GM12872 (cell line): ENCODE results near the gene WNK2.

Experiments used
- CTCF ChIP-seq: IDR thresholded peaks from 3 replicates; pipeline ENCODE4 v1.5.1; 2011; ENCODE audit warnings: low read depth, mild to moderate bottlenecking, low read length, moderate library complexity; ENCODE audit not compliant: insufficient read depth

Gene WNK2

GRCh38 chr9:93243112-93243511 is 59.2 kb downstream of the WNK2 start:
- no peak for TF ChIP-seq CTCF

- TF ChIP-seq CTCF = no peak
These were observed 60.2 kb downstream of the WNK2 start for GRCh38 chr9:93244101-93244500.

GRCh38 chr9:93244510-93245436 is 60.8 kb downstream of the WNK2 start:
- no peak for TF ChIP-seq CTCF

GRCh38 chr9:93245437-93245970 is 61.6 kb downstream of the WNK2 start:
- TF ChIP-seq CTCF = no peak

GRCh38 chr9:93246111-93246510 is 62.2 kb downstream of the WNK2 start:
- no peak for TF ChIP-seq CTCF

GRCh38 chr9:93246526-93246925 is 62.6 kb downstream of the WNK2 start:
- TF ChIP-seq CTCF = no peak

- no peak for TF ChIP-seq CTCF
These were observed 63.3 kb downstream of the WNK2 start for GRCh38 chr9:93247099-93247865.
